SHP77 (cell line): ENCODE results near the gene PTPRN2.

Experiments
- DNase-seq, 2 experiments: peaks; one replicate each; lab custom pipeline; 2025; lab: John Stamatoyannopoulos, UW

The PTPRN2 gene

DNA sequence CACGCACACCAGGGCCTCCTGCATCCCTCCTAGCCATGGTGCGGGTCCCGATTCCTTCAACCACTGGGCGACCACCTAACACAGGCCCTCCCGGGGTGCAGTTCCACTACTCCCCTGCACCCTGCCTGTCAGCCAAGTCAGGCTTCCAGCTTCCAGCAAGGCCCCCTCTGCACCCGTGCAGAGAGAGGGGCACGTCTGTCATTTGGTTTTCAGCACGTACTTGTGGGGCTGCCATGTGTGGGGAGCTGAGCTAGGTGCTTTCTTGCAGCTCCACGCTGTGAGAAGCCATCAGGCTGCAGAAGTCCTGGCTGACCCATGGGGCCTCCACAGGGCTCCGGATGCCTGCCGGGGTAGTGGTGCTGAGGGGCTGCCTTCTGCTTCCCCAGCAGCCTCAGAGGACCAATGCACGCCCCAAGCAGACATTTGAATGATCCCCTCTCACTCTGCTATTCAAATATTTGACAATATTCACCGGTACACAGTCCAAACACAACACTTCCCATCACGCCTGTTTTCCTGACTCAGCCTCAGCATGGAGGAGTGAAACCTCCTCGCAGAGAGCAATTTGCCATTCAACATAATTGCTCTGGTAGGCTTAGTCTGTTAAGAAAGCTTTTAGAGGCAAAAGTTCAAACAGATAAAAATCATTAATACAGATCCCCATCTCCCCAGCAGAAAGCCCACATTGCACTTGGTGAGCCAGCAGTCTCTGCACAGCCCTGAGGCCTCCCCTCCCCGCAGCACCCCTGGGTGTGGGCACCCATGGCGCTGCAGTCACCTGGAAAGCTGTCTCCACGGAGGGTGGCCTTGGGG is 449.9 kb downstream of the PTPRN2 start:
- no peak for DNase-seq

DNA sequence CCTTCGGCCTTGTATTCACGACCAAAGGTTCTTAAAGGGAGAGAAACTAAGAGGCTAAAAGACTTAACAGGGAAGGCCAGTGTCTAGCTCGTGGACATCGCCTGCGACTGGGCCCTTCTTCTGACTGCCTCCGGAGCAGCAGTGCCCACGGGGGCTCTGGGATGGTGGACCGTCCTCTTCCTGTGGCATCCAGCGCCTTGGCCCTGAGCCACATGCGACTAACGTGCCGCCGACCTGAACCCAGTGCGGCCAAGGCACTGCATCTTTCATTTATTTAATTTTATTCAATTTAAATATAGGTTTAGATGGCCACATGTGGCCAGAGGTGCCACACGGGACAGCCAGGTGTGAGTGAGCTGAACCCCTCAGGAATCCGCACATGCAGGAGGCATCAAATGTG is 451.7 kb downstream of the PTPRN2 start:
- no peak for DNase-seq

DNA sequence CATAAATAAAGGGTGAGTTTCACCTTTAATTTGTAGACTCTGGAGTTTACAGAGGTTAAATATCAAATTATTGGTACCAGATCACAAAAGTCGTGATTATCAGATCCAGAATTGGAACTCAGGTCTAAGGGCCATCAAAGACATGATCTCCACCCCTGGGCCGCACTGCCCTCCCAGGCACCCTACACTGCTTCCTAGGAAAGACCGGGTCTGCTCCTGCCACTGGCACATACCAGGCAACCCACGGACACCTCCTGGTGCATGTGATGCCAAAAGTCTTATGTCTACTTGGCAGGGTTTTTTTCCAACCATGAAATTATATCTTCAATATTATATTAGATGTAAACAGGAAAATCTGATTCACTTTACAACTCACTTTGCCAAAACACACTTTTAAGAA is 452.8 kb downstream of the PTPRN2 start:
- DNase-seq, result no peak

DNA sequence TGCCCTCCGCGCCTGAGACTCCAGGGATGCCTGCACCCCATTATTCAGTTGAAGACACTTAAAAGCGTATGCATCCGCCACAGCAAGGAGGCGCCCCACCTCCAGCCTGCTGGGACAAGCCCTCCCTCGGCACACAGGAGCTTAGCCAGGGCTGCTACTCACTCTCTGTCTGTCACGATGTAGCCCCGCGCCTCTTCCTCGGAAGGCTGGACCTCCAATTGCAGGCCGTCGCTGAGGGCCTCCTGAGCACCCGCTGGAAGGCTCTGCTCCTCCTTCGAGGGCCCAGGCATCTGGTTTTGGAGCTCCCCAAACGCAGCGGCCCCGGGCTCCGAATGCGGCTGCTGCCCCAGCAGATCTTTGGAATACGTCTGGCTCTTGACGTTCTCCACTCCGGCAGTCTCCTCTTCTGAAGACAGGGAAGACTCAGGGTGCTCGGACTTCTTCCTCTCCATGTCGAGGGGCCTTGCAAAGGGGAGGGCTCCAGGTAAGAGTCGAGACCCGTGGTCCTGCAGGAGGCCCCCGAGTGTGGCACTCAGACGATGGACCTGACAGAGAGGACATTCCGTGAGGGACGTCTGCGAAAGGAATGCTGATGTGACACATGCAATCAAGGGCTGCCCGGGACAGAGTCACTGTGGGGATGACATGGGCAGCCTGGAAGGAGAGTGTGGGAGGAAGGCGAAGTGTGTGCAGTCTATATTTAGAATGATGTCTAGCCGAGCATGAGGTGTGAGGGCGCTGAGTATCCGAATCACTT is 453.9 kb downstream of the PTPRN2 start:
- DNase-seq, result no peak

DNA sequence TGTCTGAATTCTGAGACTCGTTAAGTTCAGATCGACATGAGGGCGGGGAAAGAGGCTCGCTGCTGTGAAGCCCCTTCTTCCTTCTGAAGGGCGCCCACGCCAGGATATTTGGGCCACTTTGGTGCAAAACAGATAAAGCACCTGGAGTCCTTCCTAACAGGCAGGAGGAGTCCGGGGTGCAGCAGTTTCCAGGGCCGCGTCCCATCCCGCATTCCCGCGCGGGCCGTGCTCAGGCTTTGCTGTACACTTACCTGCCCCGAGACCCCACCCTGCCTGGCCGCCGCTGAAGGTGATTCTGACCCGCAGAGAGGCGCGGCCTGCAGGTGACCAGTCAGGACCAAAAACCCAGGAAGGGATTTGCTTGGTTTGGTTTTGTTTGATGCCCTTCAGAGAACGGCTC is 454.6 kb downstream of the PTPRN2 start:
- DNase-seq, result no peak

DNA sequence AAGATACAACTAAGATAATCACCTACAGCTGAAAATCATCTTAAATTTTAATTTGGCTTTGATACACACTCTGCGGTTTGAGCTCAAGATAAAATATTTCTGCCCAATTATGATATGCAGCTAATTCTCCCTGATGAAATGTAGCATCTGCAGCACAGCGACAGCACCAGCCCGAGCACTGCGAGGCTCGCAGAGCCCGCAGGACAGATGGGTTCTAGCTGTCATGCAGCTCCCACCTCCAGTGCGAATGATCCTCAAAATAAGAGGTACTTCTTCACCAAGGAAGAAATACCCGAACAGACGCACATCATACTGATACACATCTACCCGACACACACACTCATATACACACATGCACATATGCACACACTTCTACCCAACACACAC is 457.6 kb downstream of the PTPRN2 start:
- no peak for DNase-seq

DNA sequence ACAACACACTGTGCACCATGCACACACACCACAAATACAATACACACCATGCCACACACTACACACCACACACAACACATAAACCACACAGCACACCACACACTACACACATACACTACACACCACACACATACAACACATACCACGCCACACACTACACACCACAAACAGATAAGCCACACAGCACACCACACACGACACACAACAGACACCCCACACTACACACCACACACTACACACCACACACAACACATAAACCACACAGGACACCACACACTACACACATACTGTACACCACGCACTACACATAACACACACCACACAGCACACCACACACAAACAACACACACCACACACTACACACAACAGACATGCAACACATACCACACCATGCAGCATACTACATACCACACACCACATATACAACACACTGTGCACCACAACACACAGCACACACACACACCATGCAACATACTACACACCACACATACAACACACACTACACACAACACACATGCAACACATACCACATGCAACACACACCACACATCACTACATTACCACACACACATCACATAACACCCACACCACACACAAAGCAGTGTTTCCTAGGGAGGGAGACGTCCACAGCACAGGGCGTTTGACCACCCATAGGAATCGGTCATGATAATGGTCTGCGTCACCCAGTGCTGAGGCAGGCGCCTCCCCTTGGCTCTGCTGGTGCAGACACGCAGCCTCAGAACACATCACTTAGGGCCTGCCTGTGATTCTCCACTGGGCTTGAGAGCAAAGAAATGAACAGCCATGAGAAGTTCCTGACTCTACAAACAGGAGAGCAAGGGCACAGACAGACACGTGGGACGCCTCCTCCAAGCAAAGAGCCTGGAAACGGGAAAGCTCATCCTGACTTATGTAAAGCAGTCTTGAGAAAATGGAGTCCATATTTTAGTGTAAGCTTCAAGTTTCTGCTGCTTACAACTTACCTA is 458.3 kb downstream of the PTPRN2 start:
- DNase-seq, result no peak

DNA sequence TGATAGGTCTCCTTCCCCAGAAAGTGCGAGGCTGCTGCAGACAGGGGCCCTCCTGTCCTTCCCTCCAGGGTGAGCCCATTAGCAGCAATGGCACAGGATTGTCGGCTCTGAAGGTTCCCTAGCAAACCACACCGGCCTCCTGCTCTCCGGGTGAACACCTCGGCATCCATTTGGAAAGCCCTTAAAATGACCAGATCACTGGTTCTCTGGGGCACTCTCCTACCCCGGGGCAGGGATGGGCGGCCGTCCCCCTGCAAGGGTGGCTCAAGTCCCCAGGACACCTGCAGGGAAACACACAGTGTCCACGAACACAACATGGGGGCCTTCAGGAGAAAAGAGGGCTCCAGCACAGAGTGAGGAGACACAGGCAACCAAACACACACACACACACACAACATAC is 459.1 kb downstream of the PTPRN2 start:
- no peak for DNase-seq

DNA sequence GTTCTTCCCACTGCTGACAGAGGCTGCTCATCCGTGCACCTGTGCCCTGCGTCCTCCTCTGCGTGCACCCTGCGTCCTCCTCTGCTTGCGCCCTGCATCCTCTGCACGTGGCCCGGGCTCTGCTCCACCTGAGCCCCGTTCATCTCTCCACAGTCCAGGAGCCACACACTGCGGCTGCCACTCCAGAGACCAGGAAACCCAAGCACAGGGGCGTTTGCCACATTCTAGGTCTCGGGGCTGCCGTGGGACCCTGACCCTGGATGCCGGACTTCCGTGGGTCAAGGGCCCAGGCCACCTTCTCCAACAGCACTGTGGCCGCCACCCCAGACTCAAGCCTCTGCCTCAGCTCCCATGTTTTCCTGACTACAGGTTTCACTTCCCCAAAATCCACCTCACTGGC is 460.4 kb downstream of the PTPRN2 start:
- DNase-seq, result no peak

DNA sequence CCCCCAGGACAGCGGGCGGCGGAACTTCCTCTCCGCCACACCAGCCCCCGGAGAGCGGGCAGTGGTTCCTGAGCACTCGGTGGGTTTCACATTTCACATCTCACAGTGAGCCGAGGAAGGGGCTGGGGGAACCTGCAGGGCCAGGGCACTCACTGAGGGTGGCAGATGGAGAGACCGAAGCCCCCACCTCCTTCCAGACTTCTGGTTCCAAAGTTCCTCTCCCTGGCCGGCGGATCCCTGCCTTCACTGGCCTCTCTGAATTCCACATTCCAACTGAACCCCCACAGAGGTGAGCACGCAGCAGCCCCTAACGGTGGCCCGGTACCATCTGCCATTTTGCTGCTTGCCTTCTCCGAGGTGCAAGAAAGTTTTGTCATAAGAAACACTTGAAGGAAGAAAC is 461.0 kb downstream of the PTPRN2 start:
- no peak for DNase-seq

DNA sequence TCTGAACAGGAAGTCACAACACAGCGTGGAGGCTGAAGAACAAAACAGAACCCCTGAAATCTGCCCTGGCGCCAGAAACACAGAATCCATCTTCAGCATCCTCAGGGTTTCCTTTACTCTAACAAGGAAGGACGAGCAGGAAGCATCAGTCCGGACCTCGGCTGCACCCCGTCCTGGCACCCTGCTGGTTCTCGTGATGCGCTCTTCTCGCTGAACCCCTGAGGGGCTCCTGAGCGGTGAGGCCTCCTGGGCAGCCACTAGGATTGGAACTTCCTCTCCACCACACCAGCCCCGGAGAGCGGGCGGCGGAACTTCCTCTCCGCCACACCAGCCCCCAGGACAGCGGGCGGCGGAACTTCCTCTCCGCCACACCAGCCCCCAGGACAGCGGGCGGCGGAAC is 461.9 kb downstream of the PTPRN2 start:
- DNase-seq, result no peak

DNA sequence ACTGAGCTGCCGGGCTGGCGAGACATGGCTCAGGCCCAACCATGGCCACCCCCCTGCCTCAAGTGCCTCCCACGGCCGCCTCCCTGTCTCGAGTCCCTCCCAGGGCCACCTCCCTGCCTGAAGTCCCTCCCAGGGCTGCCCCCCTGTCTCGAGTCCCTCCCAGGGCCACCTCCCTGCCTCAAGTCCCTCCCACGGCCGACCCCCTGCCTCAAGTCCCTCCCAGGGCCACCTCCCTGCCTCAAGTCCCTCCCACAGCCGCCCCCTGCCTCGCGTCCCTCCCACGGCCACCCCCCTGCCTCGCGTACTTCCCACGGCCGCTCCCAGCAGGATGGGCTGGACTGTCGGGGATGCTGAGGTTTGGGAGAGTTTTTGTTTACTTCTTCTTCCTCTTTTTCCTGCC is 462.5 kb downstream of the PTPRN2 start:
- DNase-seq, result no peak

DNA sequence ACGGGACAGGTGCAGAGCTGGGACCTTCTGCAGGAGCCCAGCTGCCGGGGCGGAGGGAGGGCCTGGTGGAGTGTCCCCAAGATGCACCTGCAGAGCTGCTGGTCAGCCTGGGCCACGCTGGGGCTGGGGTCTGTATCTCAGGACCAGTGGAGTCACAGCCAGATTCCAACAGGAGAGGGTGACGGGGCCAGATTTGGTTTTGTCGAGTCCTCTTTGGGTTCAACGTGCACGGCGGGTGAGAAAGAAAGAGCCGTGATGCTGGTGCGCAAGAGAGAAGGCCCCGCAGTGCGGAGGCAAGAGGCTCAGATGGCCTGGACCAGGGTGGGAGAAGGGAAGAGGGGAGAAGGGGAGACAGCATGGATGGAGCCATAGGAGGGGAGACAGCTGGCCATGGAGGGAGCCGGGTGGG is 462.9 kb downstream of the PTPRN2 start:
- no peak for DNase-seq

DNA sequence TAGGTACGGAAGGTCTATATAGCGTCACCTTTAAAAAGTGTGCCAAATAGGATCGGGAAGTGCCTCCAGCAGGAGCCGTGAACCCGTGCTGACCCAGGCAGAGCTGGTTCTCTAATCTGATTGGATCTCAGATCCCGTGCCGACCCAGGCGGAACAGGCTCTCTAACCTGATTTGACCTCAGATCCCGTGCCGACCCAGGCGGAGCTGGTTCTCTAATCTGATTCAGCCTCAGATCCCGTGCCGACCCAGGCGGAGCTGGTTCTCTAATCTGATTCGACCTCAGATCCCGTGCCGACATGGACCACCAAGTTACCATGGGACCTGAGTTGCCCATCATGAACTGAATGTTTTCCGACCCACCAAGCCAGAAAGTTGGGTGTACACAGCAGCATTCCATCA is 463.9 kb downstream of the PTPRN2 start:
- no peak for DNase-seq

DNA sequence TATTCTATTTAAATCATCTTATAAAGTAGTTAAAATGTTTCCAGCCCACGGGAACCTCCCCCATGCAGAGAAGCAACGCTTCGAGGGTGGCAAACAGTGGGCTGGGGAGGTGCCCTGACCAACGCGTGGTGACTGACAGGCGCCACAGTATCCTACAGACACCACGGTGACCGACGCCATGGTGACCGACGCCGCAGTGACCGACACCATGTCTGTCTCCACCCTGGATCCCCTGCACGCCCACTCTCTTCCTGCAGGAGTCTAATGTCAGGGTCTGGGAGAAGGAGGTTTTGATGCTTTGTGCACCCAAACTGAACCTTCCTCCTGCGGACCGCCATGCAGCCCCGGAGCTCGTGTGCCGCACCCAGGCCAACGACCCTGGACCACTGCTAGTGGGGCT is 464.4 kb downstream of the PTPRN2 start:
- no peak for DNase-seq

DNA sequence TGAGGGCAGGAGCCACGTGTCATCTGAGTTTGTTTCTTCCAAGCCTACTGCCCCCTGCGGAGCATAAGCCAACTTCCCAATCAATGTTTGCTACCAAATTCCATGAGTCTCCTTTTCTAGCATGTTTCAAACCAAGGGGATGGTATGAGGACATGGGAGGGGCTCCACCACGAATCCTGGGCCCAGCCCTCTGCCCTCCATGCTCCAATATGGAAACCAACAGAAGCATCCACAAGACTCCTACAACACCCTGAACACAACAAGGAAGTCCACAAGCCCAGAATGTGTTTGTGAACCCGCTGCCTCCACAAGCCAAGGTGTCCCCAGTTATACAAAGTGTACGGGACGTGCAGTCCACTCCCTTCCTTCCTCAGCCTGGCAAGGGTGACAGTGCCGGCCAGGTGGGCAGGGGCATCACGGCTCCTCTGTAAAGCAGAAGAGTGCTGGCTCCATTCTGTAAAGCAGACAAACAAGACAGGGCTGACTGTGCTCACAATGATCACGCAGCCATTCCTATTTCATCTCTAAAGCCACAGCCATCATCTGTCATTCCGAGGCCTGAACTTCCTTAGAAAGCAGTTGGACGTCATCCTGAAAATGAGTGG is 466.1 kb downstream of the PTPRN2 start:
- no peak for DNase-seq

DNA sequence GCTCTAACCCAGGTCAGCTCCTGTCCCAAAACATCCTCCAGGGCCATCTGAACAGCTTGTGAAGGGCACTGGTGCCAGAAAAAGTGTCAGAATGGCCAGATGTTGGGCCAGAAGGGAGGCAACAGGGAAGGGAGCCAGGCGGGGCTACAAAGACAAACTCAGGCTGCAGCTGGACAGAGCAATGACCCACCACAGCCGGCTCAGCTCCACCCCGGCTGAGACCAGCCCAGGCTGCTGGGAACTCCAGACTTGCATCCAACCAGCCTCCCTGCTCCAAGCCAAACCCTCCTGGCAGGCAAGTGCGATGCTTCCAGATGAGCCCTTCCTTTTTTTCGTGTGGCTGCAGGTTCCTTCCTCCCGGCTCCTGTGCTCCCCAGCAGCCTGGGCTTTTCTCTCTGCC is 466.9 kb downstream of the PTPRN2 start:
- DNase-seq, result no peak

DNA sequence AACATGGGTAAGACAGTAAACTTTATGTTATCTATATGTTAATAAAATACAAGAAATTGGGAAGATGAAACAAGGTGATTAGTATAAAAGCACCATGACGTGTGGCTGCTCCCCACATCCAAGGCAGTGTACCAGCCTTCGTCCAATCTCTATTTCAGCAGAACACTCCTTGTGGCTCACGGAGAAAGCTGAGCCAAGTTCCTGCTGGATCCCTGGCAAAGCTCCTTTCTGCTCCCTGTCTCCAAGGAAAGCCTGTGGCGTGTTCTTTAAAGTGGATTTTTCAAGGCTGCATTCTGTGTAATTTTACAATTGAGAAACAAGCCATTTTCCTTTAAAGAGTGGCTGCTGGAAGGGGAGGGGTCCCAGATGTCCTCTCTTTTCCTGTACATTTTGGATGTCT is 467.3 kb downstream of the PTPRN2 start:
- DNase-seq, result no peak

DNA sequence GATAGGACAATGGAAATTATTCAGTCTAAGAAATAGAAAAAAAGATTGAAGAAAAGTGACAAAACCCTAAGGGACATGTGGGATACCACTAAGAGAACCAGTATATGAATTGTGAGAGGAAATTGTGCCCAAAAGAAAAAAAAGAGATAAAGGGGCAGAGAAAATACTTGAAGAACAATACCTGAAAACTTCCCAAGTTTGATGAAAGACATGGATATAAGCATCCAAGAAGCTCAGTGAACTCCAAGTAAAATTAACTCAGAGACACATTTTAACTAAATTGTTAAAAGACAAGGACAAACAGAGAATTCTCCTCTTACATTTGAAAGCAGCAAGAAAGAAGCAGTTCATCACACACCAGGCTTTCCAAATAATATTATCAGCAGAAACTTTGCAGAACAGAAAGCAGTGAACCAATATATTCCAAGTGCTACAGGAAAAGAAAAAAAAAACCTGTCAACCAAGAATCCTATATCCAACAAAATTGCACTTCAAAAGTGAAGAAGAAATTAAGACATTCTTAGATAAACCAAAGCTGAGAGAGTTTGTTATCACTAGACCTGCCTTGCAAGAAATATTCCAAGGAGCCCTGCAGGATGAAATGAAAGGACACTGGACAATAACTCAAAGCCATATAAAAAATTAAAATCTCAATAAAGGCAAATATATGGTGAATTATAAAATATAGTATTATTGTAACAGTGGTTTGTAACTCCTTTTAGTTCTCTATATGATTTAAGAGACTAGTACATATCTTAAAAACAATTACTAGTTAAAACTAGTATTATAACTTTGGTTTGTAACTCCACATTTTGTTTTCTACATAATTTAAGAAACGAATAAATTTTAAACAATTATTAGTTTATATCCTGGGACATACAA is 470.0 kb downstream of the PTPRN2 start:
- DNase-seq, result no peak

DNA sequence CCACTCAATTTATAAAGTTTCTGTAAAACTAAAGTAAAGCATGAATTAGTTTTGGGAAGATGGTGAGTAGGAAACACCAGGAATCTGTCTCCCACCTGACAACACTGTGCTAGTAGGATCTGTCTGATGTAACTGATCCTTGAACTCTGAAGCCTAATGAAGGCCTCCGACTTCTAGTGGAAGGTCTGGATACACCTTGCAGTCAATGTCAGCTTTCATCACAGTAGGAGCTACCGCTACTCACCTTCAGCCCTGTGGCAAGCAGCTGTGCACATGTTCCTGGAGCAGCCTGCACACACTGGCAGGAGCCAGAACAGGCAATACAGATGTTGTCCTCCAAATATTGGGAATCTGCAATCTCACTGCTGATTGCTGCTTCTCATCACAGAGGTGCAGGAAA is 471.4 kb downstream of the PTPRN2 start:
- no peak for DNase-seq
